HG03103 (cell line): Measurements from ENCODE around the gene LRRTM2.

Source experiments
- ATAC-seq: cut with Tn5 transposase; IDR thresholded peaks from one replicate; pipeline ENCODE4 v1.9.1; 2021; ENCODE audit warnings: low read depth; ENCODE audit not compliant: unreplicated experiment

Gene LRRTM2

GRCh38 chr5:138884554-138884953, 9.4 kb upstream of the LRRTM2 start:
- ATAC-seq, result no peak

- ATAC-seq, result no peak
Observed at GRCh38 chr5:138884094-138884493, 9.0 kb upstream of the LRRTM2 start.

- ATAC-seq, result no peak
Observed at GRCh38 chr5:138883211-138883610, 8.1 kb upstream of the LRRTM2 start.

GRCh38 chr5:138878437-138879235, 3.5 kb upstream of the LRRTM2 start:
- ATAC-seq, result no peak

GRCh38 chr5:138876811-138877210, 1.7 kb upstream of the LRRTM2 start:
- no peak for ATAC-seq

DNA sequence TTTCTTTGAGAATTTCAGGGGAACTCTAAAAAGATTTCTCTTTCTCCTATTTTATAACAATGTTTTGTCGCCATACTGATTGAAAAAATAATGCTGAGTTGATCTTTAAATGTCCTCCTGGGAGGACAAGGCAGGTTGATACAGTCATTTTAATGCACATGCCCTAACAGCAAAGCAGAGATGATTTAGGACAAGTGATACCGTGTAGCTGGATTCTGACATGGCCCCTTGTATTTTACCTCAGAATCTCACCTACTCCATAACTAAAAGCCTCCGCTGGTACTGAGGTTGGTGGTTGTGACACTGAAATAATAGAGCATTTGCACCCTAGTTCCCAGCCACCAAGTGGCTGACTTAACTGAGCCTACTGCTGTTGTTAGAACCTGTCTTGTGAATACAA, 811 bp upstream of the LRRTM2 start:
- no peak for ATAC-seq

DNA sequence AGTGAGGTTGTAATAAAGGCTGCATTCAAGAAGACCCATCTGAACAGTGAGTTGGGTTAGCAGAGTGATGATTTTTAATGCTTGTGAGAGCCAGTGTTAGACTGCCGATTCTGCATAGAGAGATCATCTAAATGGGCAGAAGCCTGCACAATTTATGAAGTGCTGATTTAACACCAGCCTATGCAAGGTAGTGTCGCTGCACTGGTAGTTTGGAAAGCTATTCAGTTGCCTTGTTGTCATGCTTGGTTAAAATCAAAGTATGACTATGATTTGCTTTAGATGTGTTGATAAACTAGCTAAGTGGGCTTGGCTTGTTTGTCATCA, 379 bp upstream of the LRRTM2 start:
- ATAC-seq, result no peak

DNA sequence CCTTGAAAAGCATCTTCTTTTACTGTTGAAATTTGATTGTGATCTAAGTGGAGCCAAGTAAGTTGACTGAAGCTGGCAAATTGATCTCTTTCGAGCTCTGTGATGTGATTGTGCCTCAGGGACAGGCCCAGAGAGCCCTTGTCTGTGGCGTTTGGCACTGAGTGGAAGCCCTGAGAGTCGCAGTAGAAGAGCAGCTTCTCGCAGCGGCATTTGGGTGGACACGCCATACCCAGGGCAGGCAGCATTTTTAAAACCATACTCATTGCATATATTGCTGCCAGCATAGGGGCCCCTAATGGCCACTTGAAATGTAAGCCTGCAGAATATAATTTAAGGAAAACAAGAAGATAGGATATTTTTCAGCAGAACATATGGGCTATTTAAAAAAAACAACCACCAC, 894 bp downstream of the LRRTM2 start:
- no peak for ATAC-seq

DNA sequence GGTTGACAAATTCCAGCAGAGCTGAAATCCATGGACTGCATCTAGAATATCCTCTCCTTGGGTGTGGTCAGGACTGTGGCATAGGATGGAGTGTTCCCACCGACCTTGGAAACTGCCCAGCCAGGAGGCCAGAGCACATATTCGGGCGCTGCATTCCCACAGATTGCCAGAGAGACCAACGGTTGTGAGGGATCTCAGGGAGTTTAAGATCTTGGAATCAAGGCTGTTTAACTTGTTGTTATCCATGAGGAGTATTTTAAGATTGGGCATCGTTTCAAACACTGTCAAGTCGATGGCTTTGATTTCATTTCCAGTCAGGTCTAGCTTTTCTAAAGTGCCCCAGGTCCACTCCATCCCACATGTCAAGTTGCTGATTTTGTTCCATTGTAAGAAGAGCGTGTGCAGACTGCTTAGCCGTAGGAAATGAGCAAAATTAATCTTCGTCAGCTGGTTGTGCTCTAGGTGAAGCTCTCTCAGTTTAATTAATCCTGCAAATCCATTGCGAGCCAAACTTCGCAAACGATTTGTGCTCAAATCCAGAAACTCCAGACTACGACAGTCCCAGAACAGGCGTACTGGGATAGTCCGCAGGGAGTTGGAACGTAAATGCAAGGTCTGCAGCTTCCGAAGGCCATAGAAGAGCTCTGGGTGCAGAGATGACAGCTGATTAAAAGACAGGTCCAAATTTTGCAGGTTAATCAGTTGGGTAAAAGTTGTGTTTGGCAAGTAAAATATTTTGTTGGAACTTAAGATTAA, 1.5 kb downstream of the LRRTM2 start:
- ATAC-seq, result no peak

DNA sequence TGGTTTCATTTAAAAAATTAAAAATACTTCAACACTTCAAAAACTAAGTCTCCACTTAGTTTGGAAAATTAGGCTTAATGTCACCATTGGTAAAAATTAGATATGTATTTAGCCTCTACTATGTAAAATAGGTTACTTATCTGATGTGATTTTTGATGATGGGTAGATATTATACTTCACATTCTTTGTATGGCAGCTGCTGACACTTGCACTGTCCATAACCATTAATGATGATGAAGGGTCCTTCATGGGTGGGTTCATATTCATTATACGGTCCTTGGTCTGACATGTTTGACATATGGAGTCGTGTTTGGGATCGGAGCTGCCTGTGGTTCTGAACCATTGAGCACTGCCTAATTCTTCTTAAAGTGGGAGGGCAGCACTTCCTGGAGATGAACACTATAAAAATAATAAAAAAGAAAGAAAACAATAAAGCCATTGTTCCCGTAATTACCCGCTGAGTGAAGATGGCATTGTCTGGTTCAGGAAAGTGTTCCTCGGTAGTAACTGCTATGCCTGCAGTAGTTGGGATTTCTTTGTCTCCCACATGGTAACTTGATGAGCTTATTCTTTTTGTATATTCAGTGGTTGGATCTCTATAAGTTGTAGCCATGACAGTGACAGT, 2.2 kb downstream of the LRRTM2 start:
- no peak for ATAC-seq

GRCh38 chr5:138870611-138871010, 4.5 kb downstream of the LRRTM2 start:
- no peak for ATAC-seq

- no peak for ATAC-seq
Observed at GRCh38 chr5:138869763-138870500, 5.2 kb downstream of the LRRTM2 start.

DNA sequence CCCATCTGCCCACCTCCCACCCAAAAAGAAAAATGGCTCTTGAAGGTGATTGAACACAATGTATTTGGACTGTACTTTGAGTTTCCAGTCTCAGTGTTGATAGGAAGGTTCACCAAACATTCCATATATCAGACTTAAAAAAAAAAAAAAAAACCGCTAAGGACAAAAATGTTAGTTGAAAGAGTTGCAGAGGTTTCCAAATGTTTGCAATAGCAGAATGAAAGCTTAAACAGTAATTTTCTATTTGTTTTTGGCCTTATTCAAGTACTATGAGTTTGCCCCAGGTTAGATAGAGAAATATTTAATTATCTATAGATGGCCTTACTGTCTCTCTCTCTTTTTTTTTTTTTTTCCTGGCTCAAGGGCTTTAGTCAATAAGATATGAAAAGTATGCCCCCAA, 6.1 kb downstream of the LRRTM2 start:
- no peak for ATAC-seq

GRCh38 chr5:138867011-138867410, 8.1 kb downstream of the LRRTM2 start:
- ATAC-seq, result no peak

DNA sequence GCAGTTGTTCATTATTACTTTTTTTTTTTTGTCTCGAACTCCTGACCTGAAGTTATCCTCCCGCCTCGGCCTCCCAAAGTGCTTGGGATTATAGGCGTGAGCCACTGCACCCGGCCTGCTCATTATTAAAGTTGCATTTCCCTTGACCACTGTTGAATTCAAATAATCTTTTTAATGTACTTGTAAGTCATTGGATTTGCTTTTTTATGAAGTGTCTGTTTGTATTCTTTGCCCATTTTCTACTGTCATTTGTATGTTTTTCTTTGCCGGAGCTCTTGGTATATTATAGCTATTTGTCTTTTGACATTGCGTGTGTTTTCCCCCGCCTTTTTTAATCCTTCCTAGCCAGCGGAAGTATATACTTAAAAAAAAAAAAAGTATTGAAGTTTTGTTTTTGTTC, 22.0 kb downstream of the LRRTM2 start:
- no peak for ATAC-seq

DNA sequence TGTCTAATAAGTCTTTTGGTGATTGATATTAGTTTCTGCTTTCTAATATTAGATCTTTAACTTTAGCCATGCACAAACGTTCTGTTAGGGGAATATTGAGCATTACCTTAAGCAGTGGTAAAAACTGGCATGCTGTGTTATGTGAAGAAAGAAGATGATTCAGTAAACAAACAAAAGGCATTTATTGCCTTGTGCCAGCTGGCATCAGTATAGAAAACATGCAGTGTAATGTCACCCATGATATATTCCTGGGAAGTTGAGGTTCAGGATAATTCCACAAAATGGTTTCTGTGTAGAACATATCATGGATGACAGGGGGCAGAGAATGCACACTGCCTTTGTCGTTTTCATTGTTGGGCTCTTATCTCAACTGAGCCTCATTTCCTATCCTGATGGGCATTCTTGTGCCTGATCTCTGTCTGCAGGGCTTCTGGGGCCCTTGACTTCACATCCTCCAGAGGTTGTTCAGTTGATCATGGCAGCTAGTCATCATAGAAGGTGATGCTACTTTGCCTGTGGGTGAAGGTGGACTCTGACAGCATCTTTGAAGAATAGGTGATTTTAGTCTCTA, 24.2 kb downstream of the LRRTM2 start:
- no peak for ATAC-seq

- no peak for ATAC-seq
Observed at GRCh38 chr5:138849882-138850281, 25.3 kb downstream of the LRRTM2 start.

DNA sequence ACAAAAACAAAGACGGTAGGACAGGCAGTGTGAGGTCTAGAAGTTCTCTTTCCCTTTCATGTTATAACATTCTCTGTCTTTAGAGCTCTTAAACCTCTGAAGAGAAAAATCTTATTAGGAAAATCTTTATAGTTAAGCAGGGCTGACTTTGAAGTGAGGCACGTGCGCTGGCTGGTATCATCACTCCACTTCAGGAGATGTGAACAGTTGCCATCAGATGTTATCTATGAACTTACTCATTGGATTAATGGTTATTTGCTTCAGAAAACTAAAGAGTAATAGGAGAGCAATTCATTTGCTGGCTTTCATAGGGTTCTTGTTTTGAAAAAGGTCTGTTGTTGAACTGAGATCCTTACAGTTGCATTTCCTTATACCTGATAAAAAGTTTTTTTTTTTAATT, 25.7 kb downstream of the LRRTM2 start:
- no peak for ATAC-seq

GRCh38 chr5:138844812-138845513, 30.2 kb downstream of the LRRTM2 start:
- ATAC-seq, result no peak

- ATAC-seq, result no peak
Observed at GRCh38 chr5:138844125-138844461, 31.0 kb downstream of the LRRTM2 start.
